GM10266 (cell line): ENCODE measurements around the gene VTI1B.

Experiments
- DNase-seq: peaks from one replicate; pipeline ENCODE4 v3.0.0; 2012; ENCODE audit errors: extremely low spot score
- CTCF ChIP-seq: IDR thresholded peaks from 2 replicates; pipeline ENCODE4 v1.5.1; 2012; ENCODE audit warnings: mild to moderate bottlenecking, low read depth; ENCODE audit not compliant: control insufficient read depth, insufficient read depth; ENCODE audit errors: missing control alignments

The VTI1B gene

GRCh38 chr14:67653651-67654280 lies 20.7 kb downstream of the VTI1B start:
- no peak for TF ChIP-seq CTCF
- no peak for DNase-seq

DNA sequence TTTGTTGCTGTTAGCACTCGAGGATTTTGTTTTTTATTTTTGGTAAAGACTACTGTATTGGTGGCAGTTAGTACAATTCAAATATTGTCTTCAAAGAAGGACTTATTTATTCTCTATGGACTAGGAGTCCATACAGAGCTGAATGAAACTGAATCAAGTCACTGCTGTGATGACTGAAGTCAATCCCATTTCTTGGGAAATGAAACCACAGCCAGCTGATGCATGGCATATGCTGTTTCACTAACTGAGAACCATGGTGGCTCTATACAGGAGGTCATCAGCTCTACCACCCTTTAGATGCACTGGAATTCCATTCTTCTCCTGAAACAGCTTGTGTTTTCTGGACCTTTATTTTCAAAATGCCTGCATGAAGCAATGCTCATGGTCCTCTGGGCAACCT lies 22.2 kb downstream of the VTI1B start:
- no peak for TF ChIP-seq CTCF

GRCh38 chr14:67650694-67651093 lies 23.7 kb downstream of the VTI1B start:
- TF ChIP-seq CTCF: no peak
- DNase-seq: no peak

More for the DNA sequence above, 22.2 kb downstream of the VTI1B start:
- no peak for DNase-seq

GRCh38 chr14:67650151-67650550 lies 24.3 kb downstream of the VTI1B start:
- no peak for TF ChIP-seq CTCF
- no peak for DNase-seq

- no peak for DNase-seq
- no peak for TF ChIP-seq CTCF
These were observed 28.3 kb downstream of the VTI1B start for GRCh38 chr14:67646131-67646530.

GRCh38 chr14:67645414-67645813 lies 29.0 kb downstream of the VTI1B start:
- no peak for DNase-seq
- TF ChIP-seq CTCF: no peak

GRCh38 chr14:67644428-67644827 lies 30.0 kb downstream of the VTI1B start:
- DNase-seq: no peak
- TF ChIP-seq CTCF: no peak
